SK-N-MC (cell line): ENCODE measurements around the gene GALNT18.

Experiments
- EZH2 ChIP-seq: fragments of 200-600 bp; sonication (generic); IDR thresholded peaks from one replicate; pipeline ENCODE4 v1.6.1; 2017; ENCODE audit warnings: antibody characterized with exemption
- POLR2AphosphoS5 ChIP-seq: IDR thresholded peaks from 2 replicates; pipeline ENCODE4 v1.6.1; 2012; ENCODE audit warnings: mild to moderate bottlenecking, low read depth, low read length, borderline replicate concordance

DNA sequence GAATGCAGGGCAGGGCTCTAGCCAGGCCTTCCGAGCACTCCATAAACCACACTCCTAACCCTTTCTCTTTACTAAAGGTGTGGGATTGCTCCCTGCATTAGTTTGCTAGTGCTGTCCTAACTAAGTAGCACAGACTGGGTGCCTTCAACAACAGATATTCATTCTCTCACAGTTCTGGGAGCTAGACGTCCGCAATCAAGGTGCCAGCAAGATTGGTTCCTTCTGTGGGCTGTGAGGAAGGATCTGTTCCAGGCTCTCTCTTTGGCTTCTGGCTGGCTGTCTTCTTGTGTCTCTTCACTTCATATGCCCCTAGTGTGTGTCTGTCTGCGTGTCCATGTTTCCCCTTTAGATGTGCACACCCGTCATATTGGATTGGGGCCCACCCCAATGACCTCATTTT, 59.8 kb downstream of the GALNT18 start:
- TF ChIP-seq EZH2 (no peak), POLR2AphosphoS5 (no peak)
